GM19455 (cell line): ENCODE data around the gene THSD8.

Experiments used
- ATAC-seq: cut with Tn5 transposase; IDR thresholded peaks from one replicate; pipeline ENCODE4 v1.9.1; 2021; ENCODE audit not compliant: unreplicated experiment

The THSD8 gene

GRCh38 chr19:12847159-12848139 lies 45.6 kb downstream of the THSD8 start:
- peak; percentile 64 for ATAC-seq
